Measurements from ENCODE around the gene IQCK.

IQCK gene

DNA sequence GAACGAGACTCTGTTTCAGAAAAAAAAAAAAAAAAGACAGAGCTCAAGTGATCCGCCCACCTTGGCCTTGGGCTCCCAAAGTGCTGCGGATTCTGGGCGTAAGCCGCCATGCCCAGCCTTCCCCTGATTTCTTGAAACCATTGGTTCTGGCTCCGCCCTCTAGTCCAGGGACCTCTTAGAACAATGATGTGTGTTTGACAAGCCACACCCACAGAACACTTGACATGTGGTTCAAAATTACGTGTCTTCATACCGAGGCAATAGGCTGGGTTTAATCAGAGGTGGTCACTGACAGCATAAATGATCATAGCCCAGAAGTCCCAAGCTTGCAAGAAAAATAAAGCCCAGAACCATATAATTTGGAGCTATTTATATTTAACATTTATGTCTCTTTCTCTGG, 23.1 kb upstream of the IQCK start:
- peaks cover 9% of the 10 kb centered on the region for H3K36me3 Mint-ChIP-seq
- H3K4me3 Mint-ChIP-seq = no peak overlapping the region
- H3K9me3 Mint-ChIP-seq = no peaks in the 10 kb centered on the region
- peaks cover 74% of the 10 kb centered on the region for H3K4me1 Mint-ChIP-seq
- H3K27me3 Mint-ChIP-seq = no peaks in the 10 kb centered on the region
- peak overlapping the region; percentile 59 for H3K27ac Mint-ChIP-seq

DNA sequence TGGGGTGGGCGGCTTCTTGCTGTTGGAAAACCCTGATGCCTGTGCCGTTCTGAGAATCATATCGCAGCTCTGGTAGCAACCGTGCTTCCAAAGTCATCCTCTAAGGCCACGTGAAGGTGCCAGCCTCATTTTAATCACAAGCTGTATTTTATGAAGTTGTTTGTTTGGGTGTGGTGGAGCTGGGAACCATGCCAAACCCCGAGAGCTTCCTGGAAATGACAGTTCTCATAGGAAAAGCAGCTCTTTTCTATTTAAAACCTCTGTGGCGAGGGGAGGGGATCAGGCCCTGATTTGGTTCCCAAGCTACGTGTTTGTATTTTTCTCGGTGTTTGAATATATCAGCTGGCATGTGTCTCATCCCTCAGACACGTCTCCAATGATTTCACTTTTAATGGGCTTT, 21.7 kb upstream of the IQCK start:
- Mint-ChIP-seq H3K27me3 (no peaks in the 10 kb centered on the region), H3K9me3 (no peaks in the 10 kb centered on the region), H3K36me3 (peaks cover 12% of the 10 kb centered on the region), H3K4me3 (peak overlapping the region; percentile 51), H3K4me1 (peaks cover 76% of the 10 kb centered on the region), H3K27ac (peak overlapping the region; percentile 84)

DNA sequence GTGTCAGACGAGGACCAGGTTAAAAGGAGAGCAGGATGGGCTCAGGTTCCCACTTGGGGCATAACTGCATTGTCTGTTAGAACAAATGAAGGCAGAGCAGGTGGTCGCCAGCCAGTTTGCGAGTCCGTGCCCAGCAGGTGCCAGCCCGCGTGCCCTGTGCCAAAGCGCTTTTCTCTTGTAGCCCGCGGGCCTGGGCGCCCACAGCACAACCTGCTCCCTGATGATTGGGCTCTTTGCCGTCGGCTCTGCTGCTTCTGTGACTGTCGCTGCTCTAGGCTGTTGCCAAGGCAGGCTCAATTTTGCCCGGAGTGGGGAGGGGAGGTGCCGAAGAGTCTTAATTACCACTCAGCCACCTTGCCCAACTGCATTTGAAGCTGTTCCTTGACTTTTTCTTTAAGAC, 21.1 kb upstream of the IQCK start:
- Mint-ChIP-seq H3K27ac (peak overlapping the region; percentile 84), H3K4me1 (peaks cover 71% of the 10 kb centered on the region), H3K27me3 (no peaks in the 10 kb centered on the region), H3K36me3 (peaks cover 14% of the 10 kb centered on the region), H3K4me3 (peak overlapping the region; percentile 51), H3K9me3 (no peaks in the 10 kb centered on the region)

DNA sequence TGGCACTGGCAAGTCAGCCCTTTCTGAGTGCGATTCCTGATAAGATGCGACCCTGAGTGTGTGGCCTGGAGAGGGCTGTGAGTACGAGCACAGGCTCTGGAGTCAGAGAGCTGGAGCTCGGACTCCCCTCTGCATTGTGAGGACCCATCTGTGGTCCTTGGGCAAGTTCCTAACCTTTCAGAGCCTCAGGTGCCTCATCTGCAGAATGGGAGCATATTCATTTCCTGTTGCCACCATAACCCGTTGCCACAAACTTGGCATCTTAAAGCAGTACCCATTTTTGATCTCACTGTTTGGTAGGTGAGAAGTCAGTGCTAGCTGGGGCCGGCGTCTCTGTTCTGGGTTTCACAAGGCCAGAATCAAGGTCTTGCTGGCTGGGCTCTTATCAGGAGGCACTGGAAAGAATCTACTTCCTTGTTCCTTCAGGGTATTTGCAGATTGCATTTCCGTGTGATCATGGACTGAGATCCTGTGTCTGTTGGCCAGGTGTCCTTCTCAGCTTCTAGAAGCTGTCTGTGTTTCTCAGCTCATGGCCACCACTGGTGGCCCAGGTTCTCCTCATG, 20.2 kb upstream of the IQCK start:
- peak overlapping the region; percentile 91 for H3K27ac Mint-ChIP-seq
- no peaks in the 10 kb centered on the region for H3K27me3 Mint-ChIP-seq
- no peak overlapping the region for H3K4me3 Mint-ChIP-seq
- H3K36me3 Mint-ChIP-seq = peaks cover 15% of the 10 kb centered on the region
- H3K4me1 Mint-ChIP-seq = peaks cover 66% of the 10 kb centered on the region
- H3K9me3 Mint-ChIP-seq = no peaks in the 10 kb centered on the region

DNA sequence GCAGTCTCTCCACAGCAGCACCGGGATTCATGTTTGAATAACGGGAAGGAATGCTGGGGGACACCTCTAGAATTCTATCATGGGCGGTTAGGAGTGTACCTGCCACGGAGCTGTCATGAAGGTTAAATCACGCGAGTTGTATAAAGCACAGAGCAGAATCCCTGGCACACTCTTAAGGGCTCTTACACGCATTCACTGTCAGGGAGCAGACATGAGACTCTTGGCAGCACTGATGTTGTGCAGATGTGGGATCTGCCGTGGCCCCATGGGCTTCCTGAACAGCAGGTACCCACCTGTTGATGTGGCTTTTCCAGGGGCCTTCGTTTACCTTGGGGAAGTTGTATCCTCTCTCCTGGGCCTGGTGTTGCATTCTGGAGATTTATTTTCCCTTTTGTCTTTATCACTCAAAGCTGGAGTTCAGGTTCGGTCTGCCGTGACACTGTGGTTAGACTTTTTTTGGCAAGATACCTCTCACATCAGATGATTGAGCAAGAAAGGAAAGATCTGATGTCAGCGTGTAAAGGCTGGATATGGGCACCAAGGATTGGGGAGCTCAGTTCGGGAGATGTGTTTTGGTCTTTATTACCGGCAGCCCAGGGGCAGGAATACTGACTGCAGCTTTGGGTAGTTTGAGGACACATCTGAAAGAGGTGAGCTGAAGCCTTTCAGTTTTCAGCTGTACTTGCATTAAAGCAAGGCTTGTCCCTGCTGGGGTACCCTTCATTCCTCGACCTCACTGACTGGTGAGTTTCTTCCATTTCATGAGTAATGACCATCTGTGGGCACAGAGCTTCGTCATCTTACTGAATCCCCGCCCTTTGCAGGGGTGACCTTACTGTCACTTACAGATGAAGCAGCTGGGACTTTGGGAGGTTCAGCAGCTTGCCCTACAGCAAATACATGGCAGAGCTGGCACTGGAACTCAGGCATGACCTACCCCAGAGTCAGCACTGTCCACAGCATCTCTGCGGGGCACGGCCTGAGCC, 19.3 kb upstream of the IQCK start:
- Mint-ChIP-seq H3K27ac (peak overlapping the region; percentile 91), H3K4me1 (peaks cover 63% of the 10 kb centered on the region), H3K9me3 (no peaks in the 10 kb centered on the region), H3K4me3 (peak overlapping the region; percentile 49), H3K27me3 (no peaks in the 10 kb centered on the region), H3K36me3 (peaks cover 13% of the 10 kb centered on the region)

DNA sequence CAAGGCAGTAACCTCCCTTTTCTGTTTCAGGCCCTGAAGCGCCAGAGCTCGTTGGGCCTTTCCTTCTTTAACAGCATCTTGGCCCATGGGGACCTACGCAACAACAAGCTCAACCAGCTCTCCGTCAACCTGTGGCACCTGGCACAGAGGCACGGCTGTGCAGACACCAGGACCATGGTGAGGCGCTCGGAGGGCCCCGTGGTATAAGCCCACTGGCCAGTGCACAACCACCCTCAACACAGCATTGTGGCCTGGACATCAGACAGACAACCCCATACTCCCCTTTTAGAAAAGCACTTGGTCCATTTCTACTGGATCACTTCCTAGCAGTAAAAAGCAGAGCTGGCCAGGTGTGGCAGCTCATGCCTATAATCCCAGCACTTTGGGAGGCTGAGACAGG, 18.6 kb upstream of the IQCK start:
- Mint-ChIP-seq H3K27ac (no peak overlapping the region), H3K36me3 (peaks cover 13% of the 10 kb centered on the region), H3K4me3 (no peak overlapping the region), H3K27me3 (no peaks in the 10 kb centered on the region), H3K4me1 (peaks cover 57% of the 10 kb centered on the region), H3K9me3 (no peaks in the 10 kb centered on the region)

DNA sequence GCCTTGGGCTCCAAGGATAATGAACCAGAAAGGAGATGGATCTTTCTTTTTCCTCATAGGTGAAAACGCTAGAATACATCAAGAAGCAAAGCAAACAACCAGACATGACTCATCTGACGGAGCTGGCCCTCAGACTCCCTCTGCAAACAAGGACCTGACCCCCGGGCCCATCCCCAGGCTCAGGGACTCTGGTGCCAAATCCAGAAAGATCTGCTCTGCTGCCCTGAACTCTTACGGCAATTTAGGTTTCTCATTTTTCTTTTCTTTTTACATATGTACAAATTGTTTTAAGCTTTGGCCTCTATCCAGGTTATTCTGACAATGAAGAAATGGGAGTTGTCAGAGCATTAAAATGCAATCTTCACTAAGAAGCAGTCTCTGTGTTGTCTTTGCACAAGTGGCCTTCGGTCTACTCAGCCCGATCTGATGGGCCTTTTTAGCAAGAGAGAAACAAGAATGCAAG, 17.7 kb upstream of the IQCK start:
- H3K27ac Mint-ChIP-seq = peak overlapping the region; percentile 79
- no peaks in the 10 kb centered on the region for H3K27me3 Mint-ChIP-seq
- peaks cover 51% of the 10 kb centered on the region for H3K4me1 Mint-ChIP-seq
- H3K9me3 Mint-ChIP-seq = no peaks in the 10 kb centered on the region
- H3K36me3 Mint-ChIP-seq = peaks cover 13% of the 10 kb centered on the region
- no peak overlapping the region for H3K4me3 Mint-ChIP-seq

DNA sequence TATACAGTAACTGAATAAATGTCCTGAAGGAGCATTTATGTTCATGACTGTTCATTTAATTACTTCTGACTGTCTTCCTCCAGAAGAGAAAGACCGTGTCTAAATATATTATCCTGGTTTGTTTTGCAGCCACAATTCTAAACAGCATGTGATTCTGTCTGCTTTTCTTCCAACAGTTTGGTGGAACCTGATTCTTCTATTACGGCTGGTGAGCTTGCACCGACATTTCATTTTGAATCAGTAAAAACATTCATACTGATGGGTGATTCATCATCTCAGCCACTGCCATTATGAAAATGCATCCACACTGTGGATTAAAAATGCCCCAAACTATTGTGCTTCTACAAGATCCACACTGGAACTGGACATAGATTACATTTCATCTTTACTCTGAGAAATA, 17.0 kb upstream of the IQCK start:
- H3K36me3 Mint-ChIP-seq = peaks cover 16% of the 10 kb centered on the region
- no peak overlapping the region for H3K27ac Mint-ChIP-seq
- H3K9me3 Mint-ChIP-seq = no peaks in the 10 kb centered on the region
- no peak overlapping the region for H3K4me3 Mint-ChIP-seq
- no peaks in the 10 kb centered on the region for H3K27me3 Mint-ChIP-seq
- peaks cover 46% of the 10 kb centered on the region for H3K4me1 Mint-ChIP-seq

DNA sequence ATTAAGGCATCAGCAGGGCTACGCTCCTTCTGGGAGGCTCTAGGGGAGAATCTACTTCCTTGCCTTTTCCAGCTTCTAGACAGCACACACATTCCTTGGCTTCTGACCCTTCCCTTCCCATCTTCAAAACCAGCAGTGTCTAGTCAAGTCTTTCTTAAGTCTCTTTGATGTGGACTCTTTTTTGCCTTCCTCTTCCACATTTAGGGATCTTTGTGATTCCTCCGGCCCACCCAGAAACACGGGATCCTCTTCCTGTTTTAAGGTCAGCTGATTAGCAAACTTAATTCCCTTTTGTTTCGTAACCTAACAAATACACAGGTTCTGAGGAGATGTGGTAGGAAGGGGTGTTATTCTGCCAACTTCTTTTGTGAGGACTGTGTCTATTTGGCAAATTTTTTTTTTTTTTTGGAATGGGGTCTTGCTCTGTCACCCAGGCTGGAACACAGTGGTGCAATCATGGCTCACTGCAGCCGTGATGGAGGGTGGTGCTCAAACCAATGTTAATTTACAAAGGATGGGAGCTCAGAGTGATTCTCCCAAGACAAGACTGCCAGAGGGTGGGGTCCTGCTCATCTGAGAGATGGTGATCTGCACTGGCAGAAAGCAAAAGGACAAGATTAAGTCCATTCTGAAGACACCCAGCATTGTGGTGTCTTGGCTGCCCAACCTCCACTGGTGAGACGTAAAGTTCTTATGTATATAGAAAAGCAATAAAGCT, 14.7 kb upstream of the IQCK start:
- peaks cover 15% of the 10 kb centered on the region for H3K36me3 Mint-ChIP-seq

DNA sequence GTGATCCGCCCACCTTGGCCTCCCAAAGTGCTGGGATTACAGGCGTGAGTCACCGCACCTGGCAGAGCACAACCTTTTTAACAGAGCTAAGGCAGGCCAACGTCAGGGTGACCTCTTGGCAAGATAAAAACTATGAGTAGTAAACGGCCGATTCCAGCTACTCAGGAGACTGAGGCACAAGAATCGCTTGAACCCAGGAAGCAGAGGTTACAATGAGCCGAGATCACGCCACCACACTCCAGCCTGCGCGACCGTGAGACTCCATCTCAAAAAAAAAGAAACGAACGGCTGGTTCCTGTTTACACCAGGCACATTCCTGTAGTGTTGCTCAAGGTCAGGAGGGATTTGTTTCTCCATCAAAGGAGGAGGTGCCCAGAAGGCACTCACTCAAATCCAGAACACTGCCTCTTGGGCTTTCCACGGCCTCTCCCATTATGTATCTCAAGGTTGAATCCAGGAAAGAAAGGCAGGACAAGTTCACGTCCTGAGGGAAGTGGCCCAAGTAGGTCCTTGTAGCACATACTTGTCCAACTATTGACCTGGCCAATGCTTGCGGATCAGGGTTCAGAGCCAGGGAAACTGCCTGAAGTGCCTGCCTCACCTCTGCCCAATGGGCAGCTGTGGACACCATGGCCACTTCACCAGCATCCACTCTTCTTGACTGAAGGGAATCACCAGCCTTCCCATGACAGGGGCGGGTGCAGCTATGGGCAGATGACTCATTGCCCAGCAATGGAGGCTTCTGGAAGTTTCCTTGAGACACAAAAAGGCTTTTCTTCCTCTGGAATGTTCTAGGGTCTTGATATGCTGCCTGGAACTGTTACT, 13.5 kb upstream of the IQCK start:
- H3K4me3 Mint-ChIP-seq = no peak overlapping the region
- no peak overlapping the region for H3K27ac Mint-ChIP-seq
- H3K36me3 Mint-ChIP-seq = peaks cover 11% of the 10 kb centered on the region
- H3K27me3 Mint-ChIP-seq = no peaks in the 10 kb centered on the region
- no peaks in the 10 kb centered on the region for H3K9me3 Mint-ChIP-seq
- H3K4me1 Mint-ChIP-seq = peaks cover 14% of the 10 kb centered on the region

More for the DNA sequence above, 14.7 kb upstream of the IQCK start:
- Mint-ChIP-seq H3K27me3 (no peaks in the 10 kb centered on the region), H3K4me3 (no peak overlapping the region), H3K9me3 (no peaks in the 10 kb centered on the region), H3K4me1 (peaks cover 26% of the 10 kb centered on the region), H3K27ac (no peak overlapping the region)

DNA sequence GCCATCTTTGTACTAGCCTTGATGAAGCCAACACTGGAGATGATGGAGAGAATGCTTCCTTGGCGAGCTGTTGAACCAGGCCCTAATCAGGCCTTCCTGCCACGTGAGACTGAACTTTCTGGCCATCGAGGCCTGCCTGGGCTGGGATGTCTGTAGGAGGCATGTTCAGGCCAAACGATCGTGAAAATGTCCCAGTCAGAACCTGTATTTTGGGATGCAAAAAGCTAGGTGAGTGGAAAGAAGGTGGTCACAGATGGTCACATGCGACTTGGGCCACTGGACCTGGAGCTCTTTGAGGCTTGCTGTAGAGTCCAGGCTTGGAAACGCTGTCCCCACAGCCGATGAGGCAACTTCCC, 12.9 kb upstream of the IQCK start:
- Mint-ChIP-seq H3K36me3 (peaks cover 10% of the 10 kb centered on the region), H3K27ac (no peak overlapping the region), H3K27me3 (no peaks in the 10 kb centered on the region), H3K9me3 (no peaks in the 10 kb centered on the region), H3K4me3 (no peak overlapping the region), H3K4me1 (peaks cover 14% of the 10 kb centered on the region)

DNA sequence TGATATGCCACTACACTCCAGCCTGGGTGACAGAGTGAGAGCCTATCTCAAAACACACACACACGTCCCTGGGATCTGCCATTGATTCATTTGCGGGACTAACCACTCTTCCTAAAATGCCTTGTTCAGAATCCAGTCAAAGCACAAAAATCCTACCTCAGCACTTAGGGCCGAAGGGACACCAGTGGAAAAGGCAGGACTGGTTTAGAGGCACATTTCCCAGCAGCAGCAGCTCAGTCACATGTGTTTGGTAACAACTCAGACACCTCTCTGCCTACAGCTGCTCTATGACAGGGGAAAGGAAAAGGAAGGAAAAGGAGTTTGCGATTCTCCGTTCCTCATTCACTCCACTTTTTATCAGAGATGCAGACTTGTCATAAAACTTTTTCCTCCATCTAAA, 12.2 kb upstream of the IQCK start:
- H3K36me3 Mint-ChIP-seq = peaks cover 9% of the 10 kb centered on the region
- H3K9me3 Mint-ChIP-seq = no peaks in the 10 kb centered on the region
- H3K4me1 Mint-ChIP-seq = peaks cover 7% of the 10 kb centered on the region
- no peaks in the 10 kb centered on the region for H3K27me3 Mint-ChIP-seq
- no peak overlapping the region for H3K4me3 Mint-ChIP-seq
- H3K27ac Mint-ChIP-seq = no peak overlapping the region

DNA sequence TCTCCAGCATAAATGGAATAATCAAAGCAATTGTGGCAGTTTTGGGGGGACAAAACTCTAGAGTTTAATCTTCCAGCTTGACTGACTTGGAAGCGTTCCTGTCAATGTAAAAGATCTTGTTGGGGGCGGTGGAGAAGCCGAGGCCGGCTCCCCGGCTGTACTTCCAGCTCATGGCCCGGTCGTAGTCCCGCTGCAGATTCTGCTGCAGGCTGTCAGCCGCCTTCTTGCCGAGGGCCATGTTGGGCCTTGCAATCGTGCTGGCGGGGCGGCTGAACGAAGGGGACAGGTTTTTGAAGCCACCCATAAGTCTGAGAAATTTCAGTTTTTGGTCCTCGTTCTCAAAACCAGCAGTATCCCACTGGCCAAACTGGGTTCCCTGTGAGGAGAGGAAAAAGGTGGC, 11.2 kb upstream of the IQCK start:
- peaks cover 7% of the 10 kb centered on the region for H3K36me3 Mint-ChIP-seq
- no peaks in the 10 kb centered on the region for H3K9me3 Mint-ChIP-seq
- no peaks in the 10 kb centered on the region for H3K27me3 Mint-ChIP-seq
- H3K4me1 Mint-ChIP-seq = peaks cover 10% of the 10 kb centered on the region
- H3K27ac Mint-ChIP-seq = no peak overlapping the region
- H3K4me3 Mint-ChIP-seq = no peak overlapping the region

DNA sequence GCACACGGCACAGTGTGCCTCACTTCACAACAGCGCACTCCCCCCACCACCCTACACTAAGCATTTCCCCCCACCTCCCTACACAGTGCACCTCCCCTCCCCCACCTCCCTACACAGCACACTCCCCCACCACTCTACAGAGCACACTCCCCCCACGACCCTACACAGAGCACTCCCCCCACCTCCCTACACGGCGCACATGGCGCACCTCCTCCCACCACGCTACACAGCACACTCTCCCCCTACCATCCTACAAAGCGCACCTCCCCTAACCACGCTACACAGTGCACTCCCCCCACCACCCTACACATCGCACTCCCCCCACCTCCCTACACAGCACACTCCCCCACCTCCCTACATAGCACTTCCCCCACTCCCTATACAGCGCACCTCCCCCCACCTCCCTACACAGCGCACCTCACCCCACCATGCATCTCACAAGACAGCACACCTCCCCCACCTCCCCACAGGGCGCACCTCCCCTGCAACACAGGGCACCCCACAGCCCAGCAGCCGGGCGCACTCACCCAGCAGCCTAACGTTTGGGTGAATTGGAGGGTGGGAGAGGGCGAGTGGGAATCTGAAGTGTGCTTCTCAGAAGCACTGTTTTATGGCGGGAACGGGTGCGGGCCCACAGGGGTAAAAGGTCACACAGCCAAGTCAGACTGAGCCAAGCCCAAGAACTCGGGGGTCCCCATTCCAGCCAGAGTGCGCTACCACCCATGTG, 10.3 kb upstream of the IQCK start:
- Mint-ChIP-seq H3K27ac (no peak overlapping the region), H3K9me3 (no peaks in the 10 kb centered on the region), H3K36me3 (peaks cover 4% of the 10 kb centered on the region), H3K4me1 (peaks cover 12% of the 10 kb centered on the region), H3K27me3 (no peaks in the 10 kb centered on the region), H3K4me3 (no peak overlapping the region)
